Stimulated activated CD8-positive, alpha-beta memory T cell treated with anti-CD3 and anti-CD28 coated beads, Interleukin-2, amount 100 ng/mL, for 1 hour (primary cell): Measurements from ENCODE around the gene ACOXL.

Experiments used
- DNase-seq, 2 donors: peaks; one replicate each; pipeline ENCODE4 v3.0.0-alpha.2; 2020; ENCODE audit warnings: low read depth in 2 of 2

Gene ACOXL

GRCh38 chr2:111007757-111008688 lies 275.6 kb downstream of the ACOXL start:
- DNase-seq = no peak

GRCh38 chr2:111011218-111011617 lies 278.8 kb downstream of the ACOXL start:
- DNase-seq = no peak

- no peak for DNase-seq
Observed at GRCh38 chr2:111015283-111015995, 283.1 kb downstream of the ACOXL start.

GRCh38 chr2:111017034-111017622 lies 284.8 kb downstream of the ACOXL start:
- DNase-seq = no peak

GRCh38 chr2:111017909-111018308 lies 285.5 kb downstream of the ACOXL start:
- DNase-seq = no peak

- DNase-seq = no peak
Observed at GRCh38 chr2:111019381-111019780, 287.0 kb downstream of the ACOXL start.

GRCh38 chr2:111022633-111023032 lies 290.3 kb downstream of the ACOXL start:
- DNase-seq = no peak

- DNase-seq = no peak
Observed at GRCh38 chr2:111024496-111024895, 292.1 kb downstream of the ACOXL start.

GRCh38 chr2:111025288-111025687 lies 292.9 kb downstream of the ACOXL start:
- no peak for DNase-seq

- no peak for DNase-seq
Observed at GRCh38 chr2:111028720-111029119, 296.3 kb downstream of the ACOXL start.

- no peak for DNase-seq
Observed at GRCh38 chr2:111029181-111029927, 297.0 kb downstream of the ACOXL start.

GRCh38 chr2:111030260-111030891 lies 298.0 kb downstream of the ACOXL start:
- DNase-seq = no peak

- no peak for DNase-seq
Observed at GRCh38 chr2:111030945-111031344, 298.6 kb downstream of the ACOXL start.

- DNase-seq = no peak
Observed at GRCh38 chr2:111031546-111032478, 299.4 kb downstream of the ACOXL start.

- DNase-seq = no peak
Observed at GRCh38 chr2:111032721-111033429, 300.5 kb downstream of the ACOXL start.

- no peak for DNase-seq
Observed at GRCh38 chr2:111034146-111034545, 301.8 kb downstream of the ACOXL start.

GRCh38 chr2:111034606-111035005 lies 302.2 kb downstream of the ACOXL start:
- DNase-seq = no peak

GRCh38 chr2:111035830-111036441 lies 303.6 kb downstream of the ACOXL start:
- no peak for DNase-seq

GRCh38 chr2:111037128-111037527 lies 304.8 kb downstream of the ACOXL start:
- DNase-seq = no peak
